Measurements from ENCODE around the gene SEMA3G.

- TF ChIP-seq, protein P1, sequence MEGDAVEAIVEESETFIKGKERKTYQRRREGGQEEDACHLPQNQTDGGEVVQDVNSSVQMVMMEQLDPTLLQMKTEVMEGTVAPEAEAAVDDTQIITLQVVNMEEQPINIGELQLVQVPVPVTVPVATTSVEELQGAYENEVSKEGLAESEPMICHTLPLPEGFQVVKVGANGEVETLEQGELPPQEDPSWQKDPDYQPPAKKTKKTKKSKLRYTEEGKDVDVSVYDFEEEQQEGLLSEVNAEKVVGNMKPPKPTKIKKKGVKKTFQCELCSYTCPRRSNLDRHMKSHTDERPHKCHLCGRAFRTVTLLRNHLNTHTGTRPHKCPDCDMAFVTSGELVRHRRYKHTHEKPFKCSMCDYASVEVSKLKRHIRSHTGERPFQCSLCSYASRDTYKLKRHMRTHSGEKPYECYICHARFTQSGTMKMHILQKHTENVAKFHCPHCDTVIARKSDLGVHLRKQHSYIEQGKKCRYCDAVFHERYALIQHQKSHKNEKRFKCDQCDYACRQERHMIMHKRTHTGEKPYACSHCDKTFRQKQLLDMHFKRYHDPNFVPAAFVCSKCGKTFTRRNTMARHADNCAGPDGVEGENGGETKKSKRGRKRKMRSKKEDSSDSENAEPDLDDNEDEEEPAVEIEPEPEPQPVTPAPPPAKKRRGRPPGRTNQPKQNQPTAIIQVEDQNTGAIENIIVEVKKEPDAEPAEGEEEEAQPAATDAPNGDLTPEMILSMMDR (IDR thresholded peaks at IDR 0.05): no peak
- no peak for TF ChIP-seq POLR2A (IDR thresholded peaks at IDR 0.05)
These were observed 45.8 kb downstream of the SEMA3G start for GRCh38 chr3:52399131-52399530.

Measured in heart left ventricle (tissue), 13 donors.